SU-DHL-6 (cell line): Measurements from ENCODE around the gene CDH23.

ENCODE experiments used
- H2AFZ ChIP-seq: fragments of 200-600 bp; sonication (generic); 2 replicates; pipeline ENCODE4 v1.6.1; 2014; ENCODE audit warnings: low read depth, mild to moderate bottlenecking, moderate library complexity, mixed read lengths, antibody characterized with exemption, low read length; ENCODE audit not compliant: severe bottlenecking
- H3F3A ChIP-seq: fragments of 200-600 bp; shearing (Covaris generic); 2 replicates; pipeline ENCODE4 v1.6.0; 2016; ENCODE audit warnings: antibody characterized with exemption, mild to moderate bottlenecking; ENCODE audit not compliant: insufficient read depth
- H3K27ac ChIP-seq: fragments of 200-600 bp; sonication (generic); 2 replicates; pipeline ENCODE4 v1.5.1; 2016; ENCODE audit warnings: low read depth, mild to moderate bottlenecking, low read length, moderate library complexity, mixed read lengths
- H3K27me3 ChIP-seq: fragments of 200-600 bp; sonication (generic), shearing (Covaris generic); 2 replicates; pipeline ENCODE4 v1.6.0; 2014; ENCODE audit warnings: mild to moderate bottlenecking, low read length
- H3K36me3 ChIP-seq: fragments of 200-600 bp; sonication (generic); 2 replicates; pipeline ENCODE4 v1.6.1; 2014; ENCODE audit warnings: mild to moderate bottlenecking, low read length, mixed read lengths
- H3K4me2 ChIP-seq: fragments of 300-600, 200-600 bp; shearing (Covaris generic), sonication (generic); 2 replicates; pipeline ENCODE4 v1.6.0; 2014; ENCODE audit warnings: low read length, low read depth, mild to moderate bottlenecking; ENCODE audit not compliant: poor library complexity, severe bottlenecking
- H3K4me3 ChIP-seq: fragments of 200-600 bp; sonication (generic); 2 replicates; pipeline ENCODE4 v1.5.1; 2014; ENCODE audit warnings: antibody characterized with exemption, low read length, mild to moderate bottlenecking, mixed read lengths; ENCODE audit not compliant: insufficient read depth, poor library complexity, severe bottlenecking
- H3K79me2 ChIP-seq: fragments of 200-600 bp; sonication (generic); 2 replicates; pipeline ENCODE4 v1.6.1; 2014; ENCODE audit warnings: mild to moderate bottlenecking, low read length, moderate library complexity; ENCODE audit not compliant: insufficient read depth
- H3K9ac ChIP-seq: fragments of 200-600 bp; sonication (generic); 2 replicates; pipeline ENCODE4 v1.7.0; 2014; ENCODE audit warnings: mild to moderate bottlenecking, low read length
- H3K9me2 ChIP-seq: fragments of 200-600 bp; sonication (generic); replicated peaks from 2 replicates; pipeline ENCODE4 v1.6.1; 2014; ENCODE audit warnings: low read length; ENCODE audit not compliant: insufficient read depth
- H3K9me3 ChIP-seq: fragments of 200-600 bp; sonication (generic); 2 replicates; pipeline ENCODE4 v1.6.1; 2014; ENCODE audit warnings: low read length, mixed read lengths; ENCODE audit not compliant: insufficient read depth
- H4K20me1 ChIP-seq: fragments of 200-600 bp; sonication (generic); 2 replicates; pipeline ENCODE4 v1.6.1; 2014; ENCODE audit warnings: low read depth, mild to moderate bottlenecking, antibody characterized with exemption, low read length, moderate library complexity, mixed read lengths
- CTCF ChIP-seq: fragments of 200-600 bp; sonication (generic); IDR thresholded peaks from one replicate; pipeline ENCODE4 v1.5.1; 2017; ENCODE audit warnings: antibody characterized with exemption, mild to moderate bottlenecking, low read length, moderate library complexity; ENCODE audit not compliant: insufficient read depth, poor library complexity, severe bottlenecking
- EZH2phosphoT487 ChIP-seq: fragments of 200-600 bp; sonication (generic), shearing (Covaris generic); conservative IDR thresholded peaks from 2 replicates; pipeline ENCODE4 v1.6.1; 2018; ENCODE audit warnings: mild to moderate bottlenecking, antibody characterized with exemption, low read length, moderate library complexity, mixed read lengths

Gene CDH23

GRCh38 chr10:71710519-71710918 is 313.8 kb downstream of the CDH23 start:
- Histone ChIP-seq H3K79me2 (no peaks in the 10 kb centered on the region), H3F3A (no peaks in the 10 kb centered on the region), H3K4me3 (no peak overlapping the region), H3K27me3 (no peaks in the 10 kb centered on the region), H3K9me3 (no peaks in the 10 kb centered on the region), H3K27ac (no peak overlapping the region), H3K4me2 (no peak overlapping the region), H4K20me1 (no peaks in the 10 kb centered on the region), H3K36me3 (no peaks in the 10 kb centered on the region), H3K9me2 (no peaks in the 10 kb centered on the region), H2AFZ (no peak overlapping the region), H3K9ac (no peak overlapping the region)
- TF ChIP-seq EZH2phosphoT487: no peak
- no peak for TF ChIP-seq CTCF

GRCh38 chr10:71711052-71711623 is 314.4 kb downstream of the CDH23 start:
- no peaks in the 10 kb centered on the region for H3K36me3 ChIP-seq
- H3K4me3 ChIP-seq: no peak overlapping the region
- H3K9me2 ChIP-seq: no peaks in the 10 kb centered on the region
- no peaks in the 10 kb centered on the region for H4K20me1 ChIP-seq
- no peaks in the 10 kb centered on the region for H3K9me3 ChIP-seq
- H3K27ac ChIP-seq: no peak overlapping the region
- no peaks in the 10 kb centered on the region for H3F3A ChIP-seq
- no peak overlapping the region for H3K9ac ChIP-seq
- no peaks in the 10 kb centered on the region for H3K27me3 ChIP-seq
- TF ChIP-seq CTCF (no peak), EZH2phosphoT487 (no peak)
- no peak overlapping the region for H3K4me2 ChIP-seq
- no peaks in the 10 kb centered on the region for H3K79me2 ChIP-seq
- H2AFZ ChIP-seq: no peak overlapping the region

GRCh38 chr10:71712170-71712569 is 315.4 kb downstream of the CDH23 start:
- Histone ChIP-seq H2AFZ (no peak overlapping the region), H3F3A (no peaks in the 10 kb centered on the region), H4K20me1 (no peaks in the 10 kb centered on the region), H3K79me2 (no peaks in the 10 kb centered on the region), H3K36me3 (no peaks in the 10 kb centered on the region), H3K9ac (no peak overlapping the region), H3K9me2 (no peaks in the 10 kb centered on the region), H3K27me3 (no peaks in the 10 kb centered on the region), H3K9me3 (no peaks in the 10 kb centered on the region), H3K4me3 (no peak overlapping the region), H3K4me2 (no peak overlapping the region), H3K27ac (no peak overlapping the region)
- no peak for TF ChIP-seq EZH2phosphoT487
- no peak for TF ChIP-seq CTCF
